ENCODE measurements around the gene MYOG.

DNA sequence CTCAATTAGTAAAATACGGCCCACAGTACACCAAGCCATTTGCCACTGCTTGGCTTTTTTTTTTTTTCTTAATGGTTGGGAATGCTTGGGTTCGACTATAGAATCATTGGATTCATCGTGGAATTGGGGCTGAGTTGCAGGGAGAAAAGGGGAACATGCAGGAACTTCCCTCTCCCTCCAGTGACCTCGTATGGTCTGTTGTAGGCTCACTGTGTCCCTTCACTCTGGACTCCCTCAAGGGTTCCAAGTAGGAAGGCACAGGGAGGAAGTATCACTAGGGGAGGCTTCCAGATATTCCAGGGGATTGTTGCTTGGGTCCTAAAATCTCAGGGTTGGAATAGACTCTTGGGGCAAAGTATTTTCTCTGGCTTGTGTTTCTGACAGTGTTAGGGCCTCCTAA lies 35.0 kb downstream of the MYOG start:
- TF ChIP-seq POLR2AphosphoS5 (IDR thresholded peaks at IDR 0.05; ENCODE audit: low read depth) (no peak), EZH2 (IDR thresholded peaks at IDR 0.05; ENCODE audit: low read depth, unreplicated experiment) (no peak), ZNF331 (CRISPR knock-in tag; IDR thresholded peaks at IDR 0.05; ENCODE audit: low read depth) (no peak), EZH2phosphoT487 (IDR thresholded peaks at IDR 0.05; ENCODE audit: unreplicated experiment) (no peak)
- TF ChIP-seq, protein P1, sequence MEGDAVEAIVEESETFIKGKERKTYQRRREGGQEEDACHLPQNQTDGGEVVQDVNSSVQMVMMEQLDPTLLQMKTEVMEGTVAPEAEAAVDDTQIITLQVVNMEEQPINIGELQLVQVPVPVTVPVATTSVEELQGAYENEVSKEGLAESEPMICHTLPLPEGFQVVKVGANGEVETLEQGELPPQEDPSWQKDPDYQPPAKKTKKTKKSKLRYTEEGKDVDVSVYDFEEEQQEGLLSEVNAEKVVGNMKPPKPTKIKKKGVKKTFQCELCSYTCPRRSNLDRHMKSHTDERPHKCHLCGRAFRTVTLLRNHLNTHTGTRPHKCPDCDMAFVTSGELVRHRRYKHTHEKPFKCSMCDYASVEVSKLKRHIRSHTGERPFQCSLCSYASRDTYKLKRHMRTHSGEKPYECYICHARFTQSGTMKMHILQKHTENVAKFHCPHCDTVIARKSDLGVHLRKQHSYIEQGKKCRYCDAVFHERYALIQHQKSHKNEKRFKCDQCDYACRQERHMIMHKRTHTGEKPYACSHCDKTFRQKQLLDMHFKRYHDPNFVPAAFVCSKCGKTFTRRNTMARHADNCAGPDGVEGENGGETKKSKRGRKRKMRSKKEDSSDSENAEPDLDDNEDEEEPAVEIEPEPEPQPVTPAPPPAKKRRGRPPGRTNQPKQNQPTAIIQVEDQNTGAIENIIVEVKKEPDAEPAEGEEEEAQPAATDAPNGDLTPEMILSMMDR (conservative IDR thresholded peaks at IDR 0.05; ENCODE audit: low read depth in 2 of 2): no peak
